GM12878 (cell line): ENCODE results near the gene VMP1. TPM values are rescaled to one million over a fixed set of nuclear protein-coding genes. Genes with fewer than 3 reads are reported as not detected.

ENCODE experiments used
- ATAC-seq: fragments of 200-7000 bp; cut with Tn5 transposase; 3 replicates; pipeline ENCODE4 v1.9.1; 2020; ENCODE audit warnings: mild to moderate bottlenecking, moderate library complexity
- BruUV-seq: library from RNA; stranded (reverse); fragments of 400-500 nt; replicated peaks from 2 replicates; lab custom pipeline; 2021; lab: Mats Ljungman, UMichigan
- CTCF ChIA-PET: fragments of 300-600 bp; sonication (Branson Sonifier 250); formaldehyde crosslinking; extraction: SDS; loops from one replicate; lab custom pipeline; 2021; ENCODE audit warnings: inconsistent platforms; lab: Yijun Ruan, JAX
- POLR2A ChIA-PET: fragments of 350-600 bp; formaldehyde crosslinking; extraction: SDS; loops from one replicate; lab custom pipeline; 2021; ENCODE audit warnings: inconsistent platforms; lab: Charles Lee
- RAD21 ChIA-PET: fragments of 300-600 bp; sonication (Branson Sonifier 250); formaldehyde crosslinking; loops from one replicate; lab custom pipeline; 2023; ENCODE audit warnings: antibody characterized with exemption; ENCODE audit not compliant: unreplicated experiment; lab: Charles Lee
- SMC1A ChIA-PET: fragments of 300-600 bp; sonication (Branson Sonifier 250); formaldehyde crosslinking; loops from one replicate; lab custom pipeline; 2023; ENCODE audit not compliant: unreplicated experiment, uncharacterized antibody; lab: Charles Lee
- DNase-seq: peaks from one replicate; pipeline ENCODE4 v3.0.0-alpha.2; 2011; ENCODE audit warnings: low read depth, low spot score
- FAIRE-seq: peaks from 3 replicates; lab custom pipeline; 2011; peaks lifted over from hg19 to GRCh38; lab: Jason Lieb, UNC
- H2AFZ ChIP-seq: 2 replicates; pipeline ENCODE4 v1.6.0; 2011; ENCODE audit warnings: low read depth, low read length, control low read depth; ENCODE audit not compliant: control insufficient read depth
- H3K27ac ChIP-seq: 2 replicates; pipeline ENCODE4 v1.5.1; 2011; ENCODE audit warnings: control low read depth; ENCODE audit not compliant: control insufficient read depth, insufficient read depth
- H3K27me3 ChIP-seq, 2 experiments: replicated peaks in 1 of 2; 2 replicates each; pipeline versions ENCODE4 v1.6.0 to v1.6.1; 2011; ENCODE audit warnings: low read length in 1 of 2; ENCODE audit not compliant: control insufficient read depth in 2 of 2, insufficient read depth in 2 of 2
- H3K36me3 ChIP-seq, 2 experiments: 2 replicates each; pipeline ENCODE4 v1.5.1; 2011; ENCODE audit warnings: low read length in 1 of 2; ENCODE audit not compliant: control insufficient read depth in 2 of 2, insufficient read depth in 2 of 2
- H3K4me1 ChIP-seq: 2 replicates; pipeline ENCODE4 v1.6.1; 2011; ENCODE audit warnings: mild to moderate bottlenecking, low read length, moderate library complexity, mixed read lengths; ENCODE audit not compliant: control insufficient read depth, insufficient read depth
- H3K4me2 ChIP-seq: 2 replicates; pipeline ENCODE4 v1.6.0; 2011; ENCODE audit warnings: control low read depth; ENCODE audit not compliant: control insufficient read depth, insufficient read depth
- H3K4me3 ChIP-seq: fragments of 200-600 bp; sonication (generic); 2 replicates; pipeline ENCODE4 v1.5.1; 2016
- H3K79me2 ChIP-seq: 2 replicates; pipeline ENCODE4 v1.6.0; 2011; ENCODE audit warnings: low read length; ENCODE audit not compliant: control insufficient read depth, insufficient read depth
- H3K9ac ChIP-seq: 2 replicates; pipeline ENCODE4 v1.8.0; 2011; ENCODE audit warnings: low read length, control low read depth, mixed read lengths; ENCODE audit not compliant: control insufficient read depth, insufficient read depth
- H3K9me3 ChIP-seq: replicated peaks from 3 replicates; pipeline ENCODE4 v1.5.1; 2011; ENCODE audit warnings: mild to moderate bottlenecking, low read length; ENCODE audit not compliant: control insufficient read depth, insufficient read depth
- H4K20me1 ChIP-seq: 2 replicates; pipeline ENCODE4 v1.6.0; 2011; ENCODE audit not compliant: control insufficient read depth, insufficient read depth
- ASH2L ChIP-seq: fragments of 300-600, 200-600 bp; sonication (generic); IDR thresholded peaks from 2 replicates; pipeline ENCODE4 v1.6.1; 2017; ENCODE audit warnings: low read depth, mild to moderate bottlenecking, borderline replicate concordance
- ATF3 ChIP-seq: IDR thresholded peaks from 2 replicates; pipeline ENCODE4 v1.6.1; 2011; ENCODE audit warnings: low read depth, mild to moderate bottlenecking, low read length, moderate library complexity, borderline replicate concordance; ENCODE audit errors: extremely low read depth
- ETV6 ChIP-seq, 2 experiments: fragments of 450-650 bp in 1 of 2; IDR thresholded peaks in 1 of 2; conservative IDR thresholded peaks in 1 of 2; 2 replicates each; pipeline ENCODE4 v1.6.1; 2014; ENCODE audit warnings: antibody characterized with exemption in 1 of 2, borderline replicate concordance in 1 of 2, low read depth in 1 of 2, mild to moderate bottlenecking in 1 of 2, moderate library complexity in 1 of 2
- MTA2 ChIP-seq: fragments of 450-650 bp; IDR thresholded peaks from 2 replicates; pipeline ENCODE4 v1.6.1; 2016; ENCODE audit warnings: low read depth, mild to moderate bottlenecking, moderate library complexity
- NFXL1 ChIP-seq: fragments of 450-650 bp; IDR thresholded peaks from 2 replicates; pipeline ENCODE4 v1.6.1; 2017; ENCODE audit warnings: antibody characterized with exemption, mild to moderate bottlenecking, borderline replicate concordance
- SREBF1 ChIP-seq: IDR thresholded peaks from 2 replicates; pipeline ENCODE4 v1.6.1; 2012; ENCODE audit warnings: mild to moderate bottlenecking, low read length
- WGBS: methylation state at CpG from one replicate; pipeline ENCODE4 v1.1.6; 2016; ENCODE audit warnings: low lambda C conversion rate; ENCODE audit not compliant: insufficient replicate concordance, insufficient coverage; ENCODE audit errors: missing lambda C conversion rate; 5-methylcytosine and 5-hydroxymethylcytosine counted together
- in situ Hi-C: fragments of 300-500 bp; cut with MboI; formaldehyde crosslinking; loops from 9 replicates; pipeline ENCODE4 v1.14.3; 2018; ENCODE audit warnings: mixed read lengths
- intact Hi-C: fragments of 100-400 bp; cut with micrococcal nuclease; formaldehyde crosslinking; loops from one replicate; pipeline ENCODE4 v1.14.2; 2022; ENCODE audit not compliant: unreplicated experiment
- polyA plus RNA-seq, 11 experiments: library from polyadenylated mRNA; depleted of rRNA in 4 of 11; unstranded in 6 of 11; stranded (reverse) in 5 of 11; fragments of >200 nt; fragmentation: Nextera tagmentation in 4 of 11; fragmentation: Illumina TruSeq in 1 of 11; extraction: Ambion mirVana in 4 of 11; extraction: Trizol in 1 of 11; gene quantifications; 1 replicate in 1 of 11; 2 replicates in 10 of 11; pipeline versions ENCODE4 v1.2.1 to v1.2.3, GENCODE V29; 2011 to 2016; ENCODE audit warnings: inconsistent platforms in 2 of 11, missing spikeins in 2 of 11, low read depth in 1 of 11
- total RNA-seq, 4 experiments: library from RNA; depleted of rRNA in 3 of 4; stranded (reverse); fragments of >200 nt in 3 of 4; fragmentation: Illumina TruSeq in 1 of 4; extraction: Trizol in 1 of 4; gene quantifications; 2 replicates each; pipeline versions ENCODE4 v1.2.1 to v1.2.3, GENCODE V29; 2013 to 2021

VMP1 gene
- total and polyA plus RNA-seq, 10 of the 15 experiments (the other 5 are each of a cell fraction or from before 2014, with no cell fraction given), result 88.4 to 199 (median 132) TPM

- TF ChIP-seq MTA2, result no peak
- TF ChIP-seq SREBF1, result no peak
These were observed 156.2 kb downstream of the VMP1 start (continued) for GRCh38 chr17:59863616-59864015.

GRCh38 chr17:59869941-59870218 is 162.4 kb downstream of the VMP1 start:
- no peaks in the 10 kb centered on the region for H3K4me1 ChIP-seq
- H2AFZ ChIP-seq, result no peak overlapping the region
- no TSS peak for BruUV-seq
- TF ChIP-seq NFXL1 (peak; percentile 71; the same call in 1 of the 2 replicates), ATF3 (no peak)
- peaks cover 0 to 5% of the 10 kb centered on the region in 2 experiments; a peak in 1 of 4 replicates for H3K36me3 ChIP-seq
- SMC1A ChIA-PET, result interaction anchor here (2.0 kb wide), 1 partner anchor 117 kb away, joined by 7 read pairs; no protein-coding TSS in a partner anchor
- no peak overlapping the region for H3K9ac ChIP-seq
- H3K27me3 ChIP-seq, result no peaks in the 10 kb centered on the region
- H3K4me3 ChIP-seq, result no peak overlapping the region
- DNase-seq, result no peak
- H3K9me3 ChIP-seq, result no peaks in the 10 kb centered on the region
- FAIRE-seq, result no peak
- WGBS, result 100% methylated on average over 1 of the region's 1 CpG
- RAD21 ChIA-PET, result interaction anchor here (1.7 kb wide), 1 partner anchor 117 kb away, joined by 4 read pairs; no protein-coding TSS in a partner anchor
- in situ Hi-C loops (no loop called here), intact Hi-C loops (no loop called here)
- H3K4me2 ChIP-seq, result no peak overlapping the region
- no peaks in the 10 kb centered on the region for H3K79me2 ChIP-seq
- no peaks in the 10 kb centered on the region for H4K20me1 ChIP-seq
- H3K27ac ChIP-seq, result no peak overlapping the region
- POLR2A ChIA-PET, result no interaction called here
- no peak for ATAC-seq
- CTCF ChIA-PET, result interaction anchor here (1.0 to 1.3 kb wide), 2 partner anchors 10 to 120 kb away, joined by 4 to 8 read pairs; no protein-coding TSS in a partner anchor

GRCh38 chr17:59870482-59870881 is 163.0 kb downstream of the VMP1 start:
- BruUV-seq, result no TSS peak
- H3K79me2 ChIP-seq, result no peaks in the 10 kb centered on the region
- no peak overlapping the region for H2AFZ ChIP-seq
- TF ChIP-seq ASH2L, result no peak
- peak; percentile 61 for TF ChIP-seq NFXL1
- TF ChIP-seq ETV6 (conservative IDR thresholded peaks at IDR 0.05 in 1 of 2, IDR thresholded peaks at IDR 0.05 in 1 of 2; ENCODE audit: borderline replicate concordance in 1 of 2, low read depth in 1 of 2), result peak in 1 of 2 experiments; percentile 44; a peak in 1 of 4 replicates
- TF ChIP-seq, all 136 proteins: peak for 2
- Histone ChIP-seq H3K9me3 (no peaks in the 10 kb centered on the region), H3K27me3 (no peaks in the 10 kb centered on the region), H3K27ac (no peak overlapping the region), H3K36me3 (peaks cover 0 to 5% of the 10 kb centered on the region in 2 experiments; a peak in 1 of 4 replicates), H3K4me3 (no peak overlapping the region), H3K4me1 (no peaks in the 10 kb centered on the region), H3K4me2 (no peak overlapping the region), H3K9ac (no peak overlapping the region), H4K20me1 (no peaks in the 10 kb centered on the region)
- in situ Hi-C loops, result no loop called here
- no peak for ATAC-seq
- ChIA-PET RAD21 (no interaction called here), SMC1A (interaction anchor here (1.6 to 2.0 kb wide), 2 partner anchors 11 to 117 kb away, joined by 7 read pairs; no protein-coding TSS in a partner anchor), CTCF (interaction anchor here (1.0 to 1.2 kb wide), 2 partner anchors 11 to 119 kb away, joined by 3 to 8 read pairs; no protein-coding TSS in a partner anchor), POLR2A (no interaction called here)
- intact Hi-C loops, result no loop called here
- no peak for FAIRE-seq
- WGBS, result 93% methylated on average over 8 of the region's 8 CpGs
- DNase-seq, result no peak
